ENCODE results near the gene CYTH1. TPM values are rescaled to one million over a fixed set of nuclear protein-coding genes. Genes with fewer than 3 reads are reported as not detected.

CYTH1 gene
- total and polyA plus RNA-seq, 10 donors, result 66.9 to 169 (median 131) TPM

DNA sequence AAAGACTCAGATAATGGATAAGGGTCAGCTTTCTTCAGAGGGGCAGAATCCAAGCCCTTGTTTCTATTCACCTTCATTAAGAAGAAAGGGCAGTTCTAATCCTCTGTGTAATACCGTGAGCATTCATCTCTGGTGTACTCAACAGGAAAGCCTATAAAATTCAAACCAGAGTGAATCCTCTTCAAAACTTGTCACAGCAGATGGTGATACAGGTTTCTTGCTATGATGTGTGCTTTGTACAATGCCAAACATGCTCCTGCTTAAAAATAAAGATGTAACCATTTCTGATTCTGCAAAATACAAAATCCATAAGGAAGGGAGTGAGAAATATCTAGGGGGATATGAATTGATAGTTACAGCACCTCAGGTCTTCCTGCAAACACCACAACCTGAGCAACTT, 49.7 kb downstream of the CYTH1 start:
- TF ChIP-seq POLR2A (IDR thresholded peaks at IDR 0.05), result no peak
- Histone ChIP-seq H3K27ac (peak overlapping the region in 1 of 8 donors; percentile 74), H3K9me3 (no peaks in the 10 kb centered on the region), H3K36me3 (peaks cover 0 to 9% (median 1%) of the 10 kb centered on the region in 6 donors), H3K4me1 (peaks cover 36 to 100% (median 90%) of the 10 kb centered on the region in 6 donors), H3K4me3 (no peak overlapping the region), H3K27me3 (replicated peaks in 1 of 7) (no peaks in the 10 kb centered on the region)
- DNase-seq, result no peak
- WGBS, 5 donors, result 44 to 87% (median 71%) methylated on average over 1 of the region's 1 CpG
- intact Hi-C loops (cut with DNase I; ENCODE audit: low total_unique reads), result no loop called here

DNA sequence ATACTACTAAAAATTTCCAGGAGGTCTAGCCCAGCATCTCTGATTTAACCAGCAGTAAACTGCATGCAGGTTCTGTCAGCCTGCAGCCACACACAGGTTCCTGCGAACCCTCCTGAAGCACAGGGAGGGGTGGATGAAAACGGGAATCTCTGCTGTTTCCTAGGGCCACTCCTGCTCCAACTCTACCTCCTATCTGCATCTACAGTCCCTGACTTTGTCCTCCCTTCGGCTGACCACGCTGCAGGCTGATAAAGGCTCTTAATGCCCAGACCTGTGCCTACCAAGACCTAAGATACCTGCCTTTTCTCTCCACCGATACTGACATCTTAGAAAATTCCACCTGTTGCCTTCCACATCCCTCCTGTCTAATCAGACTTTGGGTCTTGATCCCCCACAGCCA, 50.2 kb downstream of the CYTH1 start:
- H3K36me3 ChIP-seq, result peaks cover 0 to 14% (median 2%) of the 10 kb centered on the region in 6 donors
- no peaks in the 10 kb centered on the region for H3K9me3 ChIP-seq
- TF ChIP-seq, protein P1, sequence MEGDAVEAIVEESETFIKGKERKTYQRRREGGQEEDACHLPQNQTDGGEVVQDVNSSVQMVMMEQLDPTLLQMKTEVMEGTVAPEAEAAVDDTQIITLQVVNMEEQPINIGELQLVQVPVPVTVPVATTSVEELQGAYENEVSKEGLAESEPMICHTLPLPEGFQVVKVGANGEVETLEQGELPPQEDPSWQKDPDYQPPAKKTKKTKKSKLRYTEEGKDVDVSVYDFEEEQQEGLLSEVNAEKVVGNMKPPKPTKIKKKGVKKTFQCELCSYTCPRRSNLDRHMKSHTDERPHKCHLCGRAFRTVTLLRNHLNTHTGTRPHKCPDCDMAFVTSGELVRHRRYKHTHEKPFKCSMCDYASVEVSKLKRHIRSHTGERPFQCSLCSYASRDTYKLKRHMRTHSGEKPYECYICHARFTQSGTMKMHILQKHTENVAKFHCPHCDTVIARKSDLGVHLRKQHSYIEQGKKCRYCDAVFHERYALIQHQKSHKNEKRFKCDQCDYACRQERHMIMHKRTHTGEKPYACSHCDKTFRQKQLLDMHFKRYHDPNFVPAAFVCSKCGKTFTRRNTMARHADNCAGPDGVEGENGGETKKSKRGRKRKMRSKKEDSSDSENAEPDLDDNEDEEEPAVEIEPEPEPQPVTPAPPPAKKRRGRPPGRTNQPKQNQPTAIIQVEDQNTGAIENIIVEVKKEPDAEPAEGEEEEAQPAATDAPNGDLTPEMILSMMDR (IDR thresholded peaks at IDR 0.05 in 8 of 11, conservative IDR thresholded peaks at IDR 0.05 in 3 of 11), result no peak
- TF ChIP-seq POLR2AphosphoS5 (IDR thresholded peaks at IDR 0.05) (no peak), POLR2A (IDR thresholded peaks at IDR 0.05) (no peak)
- peak overlapping the region in 1 of 8 donors; percentile 74 for H3K27ac ChIP-seq
- no peak overlapping the region for H3K4me3 ChIP-seq
- peaks cover 31 to 100% (median 90%) of the 10 kb centered on the region in 6 donors for H3K4me1 ChIP-seq
- DNase-seq, result no peak
- no peaks in the 10 kb centered on the region for H3K27me3 ChIP-seq (replicated peaks in 1 of 7)
- intact Hi-C loops (cut with DNase I; ENCODE audit: low total_unique reads), result no loop called here
- WGBS, 5 donors, result 85 to 89% (median 88%) methylated on average over 5 of the region's 5 CpGs

GRCh38 chr17:78729641-78730040, 52.4 kb downstream of the CYTH1 start:
- Histone ChIP-seq H3K4me3 (no peak overlapping the region), H3K9me3 (no peaks in the 10 kb centered on the region), H3K27me3 (replicated peaks in 1 of 7) (no peaks in the 10 kb centered on the region), H3K36me3 (peaks cover 0 to 21% (median 2%) of the 10 kb centered on the region in 6 donors), H3K27ac (peak overlapping the region in 2 of 8 donors; percentile 2 to 15), H3K4me1 (peaks cover 37 to 100% (median 92%) of the 10 kb centered on the region in 6 donors)
- DNase-seq, result no peak
- TF ChIP-seq POLR2AphosphoS5 (IDR thresholded peaks at IDR 0.05), result no peak
- TF ChIP-seq, protein P1 (IDR thresholded peaks at IDR 0.05 in 8 of 11, conservative IDR thresholded peaks at IDR 0.05 in 3 of 11), result no peak
- no peak for TF ChIP-seq POLR2A (IDR thresholded peaks at IDR 0.05)
- intact Hi-C loops (cut with DNase I; ENCODE audit: low total_unique reads), result no loop called here
- WGBS, 5 donors, result 82 to 90% (median 84%) methylated on average over 1 of the region's 1 CpG

- H3K4me1 ChIP-seq, result peaks cover 38 to 100% (median 93%) of the 10 kb centered on the region in 6 donors
- H3K4me3 ChIP-seq, result no peak overlapping the region
- WGBS, 5 donors, result 81 to 89% (median 86%) methylated on average over 7 of the region's 7 CpGs
- TF ChIP-seq POLR2AphosphoS5 (IDR thresholded peaks at IDR 0.05), result no peak
- no peak for TF ChIP-seq POLR2A (IDR thresholded peaks at IDR 0.05)
- TF ChIP-seq, protein P1 (IDR thresholded peaks at IDR 0.05 in 8 of 11, conservative IDR thresholded peaks at IDR 0.05 in 3 of 11), result no peak
- H3K36me3 ChIP-seq, result peaks cover 0 to 26% (median 2%) of the 10 kb centered on the region in 6 donors
- H3K27me3 ChIP-seq (replicated peaks in 1 of 7), result no peaks in the 10 kb centered on the region
- DNase-seq, result no peak
- H3K9me3 ChIP-seq, result no peaks in the 10 kb centered on the region
- intact Hi-C loops (cut with DNase I; ENCODE audit: low total_unique reads), result no loop called here
- no peak overlapping the region for H3K27ac ChIP-seq
Observed at GRCh38 chr17:78728495-78728894, 53.6 kb downstream of the CYTH1 start.

Data from spleen (tissue), 11 donors.